IMR-90 (cell line): ENCODE measurements around the gene ARID3C. TPM values are rescaled to one million over a fixed set of nuclear protein-coding genes. Genes with fewer than 3 reads are reported as not detected.

Source experiments
- ATAC-seq: fragments of 200-7000 bp; cut with Tn5 transposase; 2 replicates; pipeline ENCODE4 v1.9.1; 2020; ENCODE audit warnings: low read depth, mild to moderate bottlenecking, moderate library complexity
- BruUV-seq: library from RNA; stranded (reverse); fragments of 400-500 nt; replicated peaks from 2 replicates; lab custom pipeline; 2021; lab: Mats Ljungman, UMichigan
- CTCF ChIA-PET: fragments of 300-600 bp; formaldehyde crosslinking; extraction: SDS; loops from one replicate; lab custom pipeline; 2021; ENCODE audit warnings: antibody characterized with exemption; lab: Yijun Ruan, JAX
- POLR2A ChIA-PET: fragments of 300-600 bp; sonication (Branson Sonifier 250); formaldehyde crosslinking; loops from one replicate; lab custom pipeline; 2022; ENCODE audit warnings: antibody characterized with exemption; ENCODE audit not compliant: unreplicated experiment; lab: Charles Lee
- DNase-seq: peaks from one replicate; pipeline ENCODE4 v3.0.0; 2013
- H2AFZ ChIP-seq: replicated peaks from 2 replicates; pipeline ENCODE3; 2013; ENCODE audit warnings: low read length, mild to moderate bottlenecking; ENCODE audit not compliant: poor library complexity
- H2AK5ac ChIP-seq: 2 replicates; pipeline ENCODE4 v1.6.1; 2013; ENCODE audit warnings: low read depth, low read length, inconsistent platforms
- H2AK9ac ChIP-seq: replicated peaks from 2 replicates; pipeline ENCODE3; 2013; ENCODE audit warnings: mild to moderate bottlenecking, low read depth, low read length, moderate library complexity; ENCODE audit not compliant: poor library complexity
- H2BK120ac ChIP-seq: 2 replicates; pipeline ENCODE4 v1.6.1; 2013; ENCODE audit warnings: low read depth, low read length, inconsistent platforms
- H2BK15ac ChIP-seq: 3 replicates; pipeline ENCODE4 v1.6.1; 2013; ENCODE audit warnings: low read depth, low read length, inconsistent platforms
- H2BK20ac ChIP-seq: 2 replicates; pipeline ENCODE4 v1.6.1; 2013; ENCODE audit warnings: low read depth, mild to moderate bottlenecking, inconsistent platforms, low read length, moderate library complexity
- H2BK5ac ChIP-seq: 2 replicates; pipeline ENCODE4 v1.6.1; 2013; ENCODE audit warnings: mild to moderate bottlenecking, low read depth, low read length, inconsistent platforms; ENCODE audit not compliant: poor library complexity, severe bottlenecking
- H3K14ac ChIP-seq: replicated peaks from 2 replicates; pipeline ENCODE4 v1.6.1; 2013; ENCODE audit warnings: low read depth, low read length, inconsistent platforms
- H3K18ac ChIP-seq: 2 replicates; pipeline ENCODE4 v1.6.1; 2013; ENCODE audit warnings: low read depth, low read length, control low read depth
- H3K23ac ChIP-seq: 2 replicates; pipeline ENCODE4 v1.6.1; 2013; ENCODE audit warnings: low read depth, low read length, inconsistent platforms
- H3K27ac ChIP-seq: 2 replicates; pipeline ENCODE4 v1.5.1; 2013; ENCODE audit warnings: mild to moderate bottlenecking, control low read depth, low read length; ENCODE audit not compliant: insufficient read depth
- H3K27me3 ChIP-seq: 2 replicates; pipeline ENCODE4 v1.6.1; 2013; ENCODE audit warnings: low read length; ENCODE audit not compliant: control insufficient read depth, insufficient read depth
- H3K36me3 ChIP-seq: 2 replicates; pipeline ENCODE4 v1.6.1; 2013; ENCODE audit warnings: low read length, mixed read lengths; ENCODE audit not compliant: control insufficient read depth, insufficient read depth
- H3K4ac ChIP-seq: 2 replicates; pipeline ENCODE4 v1.6.1; 2013; ENCODE audit warnings: low read depth, low read length, inconsistent platforms
- H3K4me1 ChIP-seq: 2 replicates; pipeline ENCODE4 v1.6.1; 2013; ENCODE audit warnings: low read length, mixed read lengths; ENCODE audit not compliant: control insufficient read depth, insufficient read depth
- H3K4me2 ChIP-seq: 2 replicates; pipeline ENCODE4 v1.6.1; 2013; ENCODE audit warnings: low read depth, mild to moderate bottlenecking, control low read depth, low read length, moderate library complexity
- H3K4me3 ChIP-seq: 2 replicates; pipeline ENCODE4 v1.5.1; 2013; ENCODE audit warnings: low read depth, mild to moderate bottlenecking, control low read depth, low read length, moderate library complexity; ENCODE audit not compliant: insufficient read depth
- H3K56ac ChIP-seq: 2 replicates; pipeline ENCODE4 v1.6.1; 2013; ENCODE audit warnings: low read length, inconsistent platforms; ENCODE audit not compliant: insufficient read depth; ENCODE audit errors: extremely low read depth
- H3K79me1 ChIP-seq, 2 experiments: 2 replicates each; pipeline ENCODE4 v1.6.1; 2013; ENCODE audit warnings: low read length in 2 of 2, inconsistent platforms in 1 of 2, low read depth in 1 of 2
- H3K9ac ChIP-seq: 2 replicates; pipeline ENCODE4 v1.6.1; 2013; ENCODE audit warnings: low read depth, low read length, control low read depth
- H3K9me1 ChIP-seq: 2 replicates; pipeline ENCODE4 v1.6.1; 2013; ENCODE audit warnings: low read length, inconsistent platforms; ENCODE audit not compliant: insufficient read depth
- H3K9me3 ChIP-seq: 2 replicates; pipeline ENCODE4 v1.6.1; 2013; ENCODE audit warnings: low read length; ENCODE audit not compliant: control insufficient read depth, insufficient read depth
- H4K20me1 ChIP-seq: 2 replicates; pipeline ENCODE4 v1.6.1; 2013; ENCODE audit warnings: low read length, inconsistent platforms; ENCODE audit not compliant: insufficient read depth
- H4K5ac ChIP-seq: 2 replicates; pipeline ENCODE4 v1.6.1; 2013; ENCODE audit warnings: mild to moderate bottlenecking, low read depth, low read length, control low read depth
- H4K8ac ChIP-seq, 2 experiments: 2 replicates each; pipeline ENCODE4 v1.6.1; 2013; ENCODE audit warnings: low read depth in 2 of 2, low read length in 2 of 2, control low read depth in 1 of 2, inconsistent platforms in 1 of 2
- H4K91ac ChIP-seq: 2 replicates; pipeline ENCODE4 v1.6.1; 2013; ENCODE audit warnings: low read depth, low read length, inconsistent platforms; ENCODE audit not compliant: insufficient read depth
- BHLHE40 ChIP-seq: fragments of 150-350 bp; IDR thresholded peaks from 2 replicates; pipeline ENCODE4 v1.6.1; 2016; ENCODE audit warnings: mild to moderate bottlenecking, low read depth, low read length
- CHD1 ChIP-seq: IDR thresholded peaks from 2 replicates; pipeline ENCODE4 v1.6.1; 2012; ENCODE audit warnings: low read depth, low read length, improper control_type of control experiment
- ELK1 ChIP-seq: fragments of 150-350 bp; IDR thresholded peaks from 2 replicates; pipeline ENCODE4 v1.6.1; 2016; ENCODE audit warnings: low read depth, mild to moderate bottlenecking, low read length, moderate library complexity, borderline replicate concordance
- FOS ChIP-seq: fragments of 150-350 bp; IDR thresholded peaks from 2 replicates; pipeline ENCODE4 v1.6.1; 2016; ENCODE audit warnings: low read depth, low read length
- MAFK ChIP-seq: IDR thresholded peaks from 2 replicates; pipeline ENCODE4 v1.6.1; 2012; ENCODE audit warnings: low read depth, low read length, improper control_type of control experiment
- MAZ ChIP-seq: IDR thresholded peaks from 2 replicates; pipeline ENCODE4 v1.6.1; 2012; ENCODE audit warnings: low read depth, mild to moderate bottlenecking, low read length, improper control_type of control experiment, moderate library complexity, borderline replicate concordance
- MXI1 ChIP-seq: IDR thresholded peaks from 2 replicates; pipeline ENCODE4 v1.6.1; 2012; ENCODE audit warnings: low read depth, mild to moderate bottlenecking, low read length, moderate library complexity, borderline replicate concordance
- NFE2L2 ChIP-seq: fragments of 150-350 bp; IDR thresholded peaks from 2 replicates; pipeline ENCODE4 v1.6.1; 2016; ENCODE audit warnings: low read depth, mild to moderate bottlenecking, low read length
- POLR2A ChIP-seq: IDR thresholded peaks from 2 replicates; pipeline ENCODE4 v1.6.1; 2012; ENCODE audit warnings: mild to moderate bottlenecking, low read depth, low read length
- RCOR1 ChIP-seq: IDR thresholded peaks from 2 replicates; pipeline ENCODE4 v1.6.1; 2012; ENCODE audit warnings: mild to moderate bottlenecking, low read length, improper control_type of control experiment; ENCODE audit not compliant: insufficient replicate concordance
- RFX5 ChIP-seq: IDR thresholded peaks from 2 replicates; pipeline ENCODE4 v1.8.0; 2012; ENCODE audit warnings: low read depth, mild to moderate bottlenecking, low read length, moderate library complexity
- SMC3 ChIP-seq: fragments of 150-350 bp; IDR thresholded peaks from 2 replicates; pipeline ENCODE4 v1.6.1; 2016; ENCODE audit warnings: low read depth, mild to moderate bottlenecking, antibody characterized with exemption, low read length, moderate library complexity
- USF2 ChIP-seq: fragments of 150-350 bp; IDR thresholded peaks from 2 replicates; pipeline ENCODE4 v1.6.1; 2017; ENCODE audit warnings: mild to moderate bottlenecking, antibody characterized with exemption, low read length, low read depth
- WGBS, 2 experiments: methylation state at CpG; one replicate each; pipeline versions ENCODE4 v1.1.5 to v1.1.7; 2013; ENCODE audit warnings: missing lambda C conversion rate in 2 of 2; ENCODE audit not compliant: insufficient read length in 1 of 2; ENCODE audit errors: extremely low coverage in 2 of 2; 5-methylcytosine and 5-hydroxymethylcytosine counted together
- dilution Hi-C: fragments of 300-500 bp; cut with HindIII; formaldehyde crosslinking; loops from one replicate; pipeline ENCODE4 v1.14.3; 2018; ENCODE audit warnings: low sequenced_read_pairs; ENCODE audit not compliant: unreplicated experiment
- in situ Hi-C: fragments of 300-500 bp; cut with MboI; formaldehyde crosslinking; loops from 3 replicates; pipeline ENCODE4 v1.14.3; 2019; ENCODE audit warnings: low sequenced_read_pairs, inconsistent platforms, mixed read lengths
- intact Hi-C: fragments of 100-400 bp; cut with micrococcal nuclease; formaldehyde crosslinking; loops from 2 replicates; pipeline ENCODE4 v1.10.0; 2022
- polyA plus RNA-seq, 3 experiments: library from polyadenylated mRNA; depleted of rRNA; stranded (reverse); fragments of >200 nt; gene quantifications; 2 replicates each; pipeline ENCODE4 v1.2.3, GENCODE V29; 2012; ENCODE audit warnings: low replicate concordance in 1 of 3
- total RNA-seq: library from RNA; depleted of rRNA; stranded (reverse); fragments of >200 nt; gene quantifications from 2 replicates; pipeline ENCODE4 v1.2.3, GENCODE V29; 2012

The ARID3C gene
- total and polyA plus RNA-seq, 2 of the 4 experiments (the other 2 are of a cell fraction), result 0.07 TPM; not detected in 1

- H3K4ac ChIP-seq, result peak overlapping the region; percentile 97
- ATAC-seq (peak; percentile 91), DNase-seq (peak; percentile 95)
- H2AK5ac ChIP-seq, result peak overlapping the region; percentile 96
- peak overlapping the region; percentile 94 for H3K9ac ChIP-seq
- H4K91ac ChIP-seq, result peak overlapping the region; percentile 94
- H3K79me1 ChIP-seq, result peaks cover 31 to 43% of the 10 kb centered on the region in 2 experiments
- peak overlapping the region; percentile 80 for H3K18ac ChIP-seq
- peak overlapping the region; percentile 89 for H2BK5ac ChIP-seq
- intact Hi-C loops, result no loop called here
- H3K4me1 ChIP-seq, result no peaks in the 10 kb centered on the region
- POLR2A ChIA-PET, result no interaction called here
- TSS peak; percentile 56 for BruUV-seq
- peak overlapping the region; percentile 81 for H3K23ac ChIP-seq
- peak overlapping the region; percentile 28 for H2BK20ac ChIP-seq
- peaks cover 3% of the 10 kb centered on the region; the same call in 1 of the 2 replicates for H3K36me3 ChIP-seq
- H3K56ac ChIP-seq, result peak overlapping the region; percentile 90
- peak overlapping the region; percentile 88 for H4K5ac ChIP-seq
- H3K9me1 ChIP-seq, result peaks cover 10% of the 10 kb centered on the region
- CTCF ChIA-PET, result interaction anchor here (1.1 to 2.4 kb wide), 3 partner anchors 13 to 36 kb away, joined by 3 to 7 read pairs (median 6); partner anchors contain the start of gene IL11RA
- peaks cover 9% of the 10 kb centered on the region for H4K20me1 ChIP-seq
- peak overlapping the region; percentile 79 to 93 for H4K8ac ChIP-seq
- peak overlapping the region; percentile 98 for H2AK9ac ChIP-seq
- H2BK15ac ChIP-seq, result peak overlapping the region; percentile 71; the same call in 1 of the 3 replicates
- 0% methylated on average over 2 of the region's 55 CpGs; no CpG with 5 or more reads in 1 of the 2 experiments for WGBS, 2 experiments
- peak overlapping the region; percentile 88 for H3K27ac ChIP-seq
- peak overlapping the region; percentile 96 for H3K4me2 ChIP-seq
- peak overlapping the region; percentile 65 for H2BK120ac ChIP-seq
- H3K4me3 ChIP-seq, result peak overlapping the region; percentile 79
- H3K27me3 ChIP-seq, result no peaks in the 10 kb centered on the region
- dilution Hi-C loops, result no loop called here
- peak overlapping the region; percentile 96 for H2AFZ ChIP-seq
- in situ Hi-C loops, result no loop called here
- peak overlapping the region; percentile 97 for H3K14ac ChIP-seq
- H3K9me3 ChIP-seq, result no peaks in the 10 kb centered on the region
- no peak for TF ChIP-seq BHLHE40
- no peak for TF ChIP-seq RFX5
- TF ChIP-seq RCOR1, result no peak
- no peak for TF ChIP-seq MXI1
- TF ChIP-seq SMC3, result no peak
- TF ChIP-seq MAFK, result no peak
- no peak for TF ChIP-seq NFE2L2
- peak; percentile 94 for TF ChIP-seq POLR2A
- no peak for TF ChIP-seq FOS
- TF ChIP-seq MAZ, result peak; percentile 95; the same call in 1 of the 2 replicates
- TF ChIP-seq CHD1, result 0 out of 2 replicates have a peak, but pooled peaks have one; percentile 50
- TF ChIP-seq USF2, result no peak
- no peak for TF ChIP-seq ELK1
Observed at GRCh38 chr9:34665381-34666250, 36.8 kb upstream of the ARID3C start.
